WTC11 (cell line): ENCODE measurements around the gene GNL2.

Experiments
- ATF2 ChIP-seq: sonication (generic); formaldehyde crosslinking; IDR thresholded peaks from 2 replicates; pipeline ENCODE4 v1.8.1; 2022; ENCODE audit warnings: low read depth, missing genetic modification reagents, borderline replicate concordance
- ELF4 ChIP-seq: sonication (generic); formaldehyde crosslinking; IDR thresholded peaks from 2 replicates; pipeline ENCODE4 v1.8.1; 2022; ENCODE audit warnings: low read depth, mild to moderate bottlenecking, moderate library complexity, missing genetic modification reagents
- ESRRA ChIP-seq: sonication (generic); formaldehyde crosslinking; IDR thresholded peaks from 2 replicates; pipeline ENCODE4 v1.8.1; 2022; ENCODE audit warnings: mild to moderate bottlenecking, missing genetic modification reagents, borderline replicate concordance
- GRHL2 ChIP-seq: fragments of 250-450 bp; sonication (Bioruptor Pico); IDR thresholded peaks from 2 replicates; pipeline ENCODE4 v1.8.0; 2022; ENCODE audit warnings: mild to moderate bottlenecking, moderate library complexity; ENCODE audit not compliant: insufficient replicate concordance, severe bottlenecking
- IRF2 ChIP-seq: sonication (generic); formaldehyde crosslinking; IDR thresholded peaks from 2 replicates; pipeline ENCODE4 v1.8.0; 2022; ENCODE audit warnings: low read depth, missing genetic modification reagents, borderline replicate concordance
- JUN ChIP-seq: sonication (generic); formaldehyde crosslinking; IDR thresholded peaks from 2 replicates; pipeline ENCODE4 v1.8.0; 2023; ENCODE audit warnings: mild to moderate bottlenecking, missing genetic modification reagents
- MAX ChIP-seq: sonication (generic); formaldehyde crosslinking; IDR thresholded peaks from 2 replicates; pipeline ENCODE4 v1.8.0; 2022; ENCODE audit warnings: mild to moderate bottlenecking, missing genetic modification reagents
- NFYB ChIP-seq: sonication (generic); formaldehyde crosslinking; conservative IDR thresholded peaks from 2 replicates; pipeline ENCODE4 v1.8.0; 2022; ENCODE audit warnings: low read depth, missing genetic modification reagents
- NR2C2 ChIP-seq: sonication (generic); formaldehyde crosslinking; IDR thresholded peaks from 2 replicates; pipeline ENCODE4 v1.8.0; 2022; ENCODE audit warnings: mild to moderate bottlenecking, missing genetic modification reagents
- STAT6 ChIP-seq: sonication (generic); formaldehyde crosslinking; conservative IDR thresholded peaks from 2 replicates; pipeline ENCODE4 v1.8.1; 2023; ENCODE audit warnings: mild to moderate bottlenecking, low read depth, missing genetic modification reagents, moderate library complexity
- TP53 ChIP-seq: sonication (generic); formaldehyde crosslinking; IDR thresholded peaks from 2 replicates; pipeline ENCODE4 v1.8.1; 2023; ENCODE audit warnings: mild to moderate bottlenecking, missing genetic modification reagents
- ZNF416 ChIP-seq: fragments of 250-450 bp; sonication (Bioruptor Pico); IDR thresholded peaks from 2 replicates; pipeline ENCODE4 v1.9.0; 2021; ENCODE audit warnings: mild to moderate bottlenecking, inconsistent platforms
- TF ChIP-seq, protein P1 (sequence below): fragments of 200-600 bp; IDR thresholded peaks from 2 replicates; pipeline ENCODE4 v1.8.0; 2022; ENCODE audit warnings: antibody characterized with exemption

GRCh38 chr1:37596182-37596667 is 488 bp upstream of the GNL2 start:
- TF ChIP-seq ESRRA (CRISPR knock-in tag) (no peak), JUN (CRISPR knock-in tag) (no peak), NFYB (no peak), ATF2 (CRISPR knock-in tag) (no peak), TP53 (CRISPR knock-in tag) (no peak), ELF4 (CRISPR knock-in tag) (no peak), GRHL2 (CRISPR knock-in tag) (no peak), MAX (CRISPR knock-in tag) (no peak), IRF2 (no peak), NR2C2 (CRISPR knock-in tag) (no peak), STAT6 (no peak), ZNF416 (no peak)
- TF ChIP-seq, protein P1, sequence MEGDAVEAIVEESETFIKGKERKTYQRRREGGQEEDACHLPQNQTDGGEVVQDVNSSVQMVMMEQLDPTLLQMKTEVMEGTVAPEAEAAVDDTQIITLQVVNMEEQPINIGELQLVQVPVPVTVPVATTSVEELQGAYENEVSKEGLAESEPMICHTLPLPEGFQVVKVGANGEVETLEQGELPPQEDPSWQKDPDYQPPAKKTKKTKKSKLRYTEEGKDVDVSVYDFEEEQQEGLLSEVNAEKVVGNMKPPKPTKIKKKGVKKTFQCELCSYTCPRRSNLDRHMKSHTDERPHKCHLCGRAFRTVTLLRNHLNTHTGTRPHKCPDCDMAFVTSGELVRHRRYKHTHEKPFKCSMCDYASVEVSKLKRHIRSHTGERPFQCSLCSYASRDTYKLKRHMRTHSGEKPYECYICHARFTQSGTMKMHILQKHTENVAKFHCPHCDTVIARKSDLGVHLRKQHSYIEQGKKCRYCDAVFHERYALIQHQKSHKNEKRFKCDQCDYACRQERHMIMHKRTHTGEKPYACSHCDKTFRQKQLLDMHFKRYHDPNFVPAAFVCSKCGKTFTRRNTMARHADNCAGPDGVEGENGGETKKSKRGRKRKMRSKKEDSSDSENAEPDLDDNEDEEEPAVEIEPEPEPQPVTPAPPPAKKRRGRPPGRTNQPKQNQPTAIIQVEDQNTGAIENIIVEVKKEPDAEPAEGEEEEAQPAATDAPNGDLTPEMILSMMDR, result no peak
